ENCODE measurements around the gene PDS5A.
"Not testable (repeated sequence)": the region's sequence is repeated elsewhere in the genome, so short reads cannot be mapped to it uniquely, and the experiment has no call there.

DNA sequence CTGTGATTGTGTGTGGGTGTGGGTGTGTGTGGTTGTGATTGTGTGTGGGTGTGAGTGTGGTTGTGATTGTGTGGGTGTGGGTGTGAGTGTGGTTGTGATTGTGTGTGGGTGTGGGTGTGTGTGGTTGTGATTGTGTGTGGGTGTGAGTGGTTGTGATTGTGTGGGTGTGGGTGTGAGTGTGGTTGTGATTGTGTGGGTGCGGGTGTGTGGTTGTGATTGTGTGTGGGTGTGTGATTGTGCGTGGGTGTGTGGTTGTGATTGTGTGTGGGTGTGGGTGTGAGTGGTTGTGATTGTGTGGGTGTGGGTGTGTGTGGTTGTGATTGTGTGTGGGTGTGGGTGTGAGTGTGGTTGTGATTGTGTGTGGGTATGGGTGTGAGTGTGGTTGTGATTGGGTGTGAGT lies 163.9 kb downstream of the PDS5A start:
- TF ChIP-seq, protein P1, sequence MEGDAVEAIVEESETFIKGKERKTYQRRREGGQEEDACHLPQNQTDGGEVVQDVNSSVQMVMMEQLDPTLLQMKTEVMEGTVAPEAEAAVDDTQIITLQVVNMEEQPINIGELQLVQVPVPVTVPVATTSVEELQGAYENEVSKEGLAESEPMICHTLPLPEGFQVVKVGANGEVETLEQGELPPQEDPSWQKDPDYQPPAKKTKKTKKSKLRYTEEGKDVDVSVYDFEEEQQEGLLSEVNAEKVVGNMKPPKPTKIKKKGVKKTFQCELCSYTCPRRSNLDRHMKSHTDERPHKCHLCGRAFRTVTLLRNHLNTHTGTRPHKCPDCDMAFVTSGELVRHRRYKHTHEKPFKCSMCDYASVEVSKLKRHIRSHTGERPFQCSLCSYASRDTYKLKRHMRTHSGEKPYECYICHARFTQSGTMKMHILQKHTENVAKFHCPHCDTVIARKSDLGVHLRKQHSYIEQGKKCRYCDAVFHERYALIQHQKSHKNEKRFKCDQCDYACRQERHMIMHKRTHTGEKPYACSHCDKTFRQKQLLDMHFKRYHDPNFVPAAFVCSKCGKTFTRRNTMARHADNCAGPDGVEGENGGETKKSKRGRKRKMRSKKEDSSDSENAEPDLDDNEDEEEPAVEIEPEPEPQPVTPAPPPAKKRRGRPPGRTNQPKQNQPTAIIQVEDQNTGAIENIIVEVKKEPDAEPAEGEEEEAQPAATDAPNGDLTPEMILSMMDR (IDR thresholded peaks at IDR 0.05), result not testable (repeated sequence)
- TF ChIP-seq POLR2A (IDR thresholded peaks at IDR 0.05), result not testable (repeated sequence)
